Astrocyte (in vitro differentiated cells and primary cell): ENCODE data around the gene RASSF3. TPM values are rescaled to one million over a fixed set of nuclear protein-coding genes. Genes with fewer than 3 reads are reported as not detected.

Experiments used
- DNase-seq: peaks from one replicate; pipeline ENCODE4 v3.0.0-alpha.2; 2010; ENCODE audit warnings: low read depth
- FAIRE-seq: peaks from 2 replicates; lab custom pipeline; 2011; peaks lifted over from hg19 to GRCh38; lab: Jason Lieb, UNC
- H2AFZ ChIP-seq: 2 replicates; pipeline ENCODE4 v1.6.0; 2012; ENCODE audit warnings: low read depth, low read length, inconsistent platforms
- H3K27ac ChIP-seq: 2 replicates; pipeline ENCODE4 v1.5.1; 2011; ENCODE audit warnings: low read depth, low read length, inconsistent platforms
- H3K27me3 ChIP-seq: 2 replicates; pipeline ENCODE4 v1.6.0; 2011; ENCODE audit warnings: low read length, inconsistent platforms; ENCODE audit not compliant: insufficient read depth
- H3K36me3 ChIP-seq: 2 replicates; pipeline ENCODE4 v1.5.1; 2011; ENCODE audit warnings: low read length, inconsistent platforms; ENCODE audit not compliant: insufficient read depth
- H3K4me1 ChIP-seq: 2 replicates; pipeline ENCODE4 v1.5.1; 2011; ENCODE audit warnings: low read length, inconsistent platforms; ENCODE audit not compliant: insufficient read depth
- H3K4me2 ChIP-seq: 2 replicates; pipeline ENCODE4 v1.6.0; 2012; ENCODE audit warnings: low read length, inconsistent platforms
- H3K4me3 ChIP-seq: 2 replicates; pipeline ENCODE4 v1.5.1; 2011; ENCODE audit warnings: low read depth, mild to moderate bottlenecking, low read length, inconsistent platforms; ENCODE audit not compliant: insufficient read depth
- H3K79me2 ChIP-seq: 2 replicates; pipeline ENCODE4 v1.6.0; 2012; ENCODE audit warnings: mild to moderate bottlenecking, low read length, inconsistent platforms; ENCODE audit not compliant: insufficient read depth
- H3K9ac ChIP-seq: 2 replicates; pipeline ENCODE4 v1.6.0; 2012; ENCODE audit warnings: mild to moderate bottlenecking, low read length, inconsistent platforms
- H3K9me3 ChIP-seq: 2 replicates; pipeline ENCODE4 v1.5.1; 2012; ENCODE audit warnings: low read depth, mild to moderate bottlenecking, low read length, inconsistent platforms; ENCODE audit not compliant: insufficient read depth
- H4K20me1 ChIP-seq: 2 replicates; pipeline ENCODE4 v1.6.0; 2012; ENCODE audit warnings: low read length, inconsistent platforms; ENCODE audit not compliant: insufficient read depth
- H3K27ac Mint-ChIP-seq: one replicate; pipeline ENCODE4 v1.8.0; 2021; ENCODE audit warnings: mild to moderate bottlenecking, mixed read lengths; ENCODE audit not compliant: unreplicated experiment
- H3K27me3 Mint-ChIP-seq: one replicate; pipeline ENCODE4 v1.8.0; 2021; ENCODE audit warnings: low read depth, mixed read lengths; ENCODE audit not compliant: unreplicated experiment
- H3K36me3 Mint-ChIP-seq: one replicate; pipeline ENCODE4 v1.8.0; 2021; ENCODE audit warnings: low read depth, mixed read lengths; ENCODE audit not compliant: unreplicated experiment
- H3K4me1 Mint-ChIP-seq: one replicate; pipeline ENCODE4 v1.8.0; 2021; ENCODE audit warnings: low read depth, mixed read lengths; ENCODE audit not compliant: unreplicated experiment
- H3K4me3 Mint-ChIP-seq: one replicate; pipeline ENCODE4 v1.8.0; 2021; ENCODE audit warnings: mild to moderate bottlenecking, moderate library complexity, mixed read lengths; ENCODE audit not compliant: unreplicated experiment
- H3K9me3 Mint-ChIP-seq: one replicate; pipeline ENCODE4 v1.8.0; 2021; ENCODE audit warnings: mild to moderate bottlenecking, mixed read lengths; ENCODE audit not compliant: unreplicated experiment
- EZH2 ChIP-seq: IDR thresholded peaks from 2 replicates; pipeline ENCODE4 v1.6.1; 2012; ENCODE audit warnings: mild to moderate bottlenecking, low read length, inconsistent platforms; ENCODE audit not compliant: insufficient read depth
- total RNA-seq: library from RNA; stranded (reverse); gene quantifications from 2 replicates; pipeline ENCODE4 v1.2.1, GENCODE V29; 2021
- TF ChIP-seq, protein P1 (sequence below): IDR thresholded peaks from 2 replicates; pipeline ENCODE4 v1.5.1; 2011; ENCODE audit warnings: low read depth, mild to moderate bottlenecking, inconsistent platforms, low read length, moderate library complexity; ENCODE audit not compliant: insufficient read depth

Gene RASSF3
- total RNA-seq, 1 donor from 2014 or later, result 18.3 TPM

DNA sequence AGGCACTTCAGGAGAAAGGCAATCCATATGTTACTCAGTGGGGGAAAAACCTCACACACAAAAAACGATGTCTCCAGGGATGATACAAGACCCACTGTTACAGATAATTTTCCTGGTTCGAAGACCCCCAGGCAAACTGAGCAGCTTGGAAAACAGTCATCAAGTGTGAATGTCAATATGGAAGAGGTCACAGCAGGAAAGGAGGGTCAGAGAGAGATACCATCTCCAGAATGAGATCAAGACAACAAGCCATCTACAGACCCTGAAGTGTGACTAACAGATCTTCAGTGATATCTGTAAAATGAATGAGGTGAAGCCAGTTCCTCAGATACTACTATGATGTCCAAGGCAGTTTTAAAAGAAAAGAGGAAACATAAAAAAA lies 120.3 kb downstream of the RASSF3 start:
- H3K36me3 Mint-ChIP-seq, result peaks cover 11% of the 10 kb centered on the region
- no peak for FAIRE-seq
- no peak for DNase-seq
- Histone ChIP-seq H3K9ac (no peak overlapping the region), H3K4me1 (peaks cover 5% of the 10 kb centered on the region), H3K27ac (no peak overlapping the region), H3K79me2 (no peaks in the 10 kb centered on the region), H3K4me3 (no peak overlapping the region), H3K36me3 (no peaks in the 10 kb centered on the region), H3K27me3 (no peaks in the 10 kb centered on the region), H3K9me3 (no peaks in the 10 kb centered on the region), H4K20me1 (no peaks in the 10 kb centered on the region), H3K4me2 (no peak overlapping the region), H2AFZ (no peak overlapping the region)
- peaks cover 3% of the 10 kb centered on the region for H3K4me1 Mint-ChIP-seq
- no peak overlapping the region for H3K27ac Mint-ChIP-seq
- H3K4me3 Mint-ChIP-seq, result no peak overlapping the region
- no peaks in the 10 kb centered on the region for H3K27me3 Mint-ChIP-seq
- TF ChIP-seq, protein P1, sequence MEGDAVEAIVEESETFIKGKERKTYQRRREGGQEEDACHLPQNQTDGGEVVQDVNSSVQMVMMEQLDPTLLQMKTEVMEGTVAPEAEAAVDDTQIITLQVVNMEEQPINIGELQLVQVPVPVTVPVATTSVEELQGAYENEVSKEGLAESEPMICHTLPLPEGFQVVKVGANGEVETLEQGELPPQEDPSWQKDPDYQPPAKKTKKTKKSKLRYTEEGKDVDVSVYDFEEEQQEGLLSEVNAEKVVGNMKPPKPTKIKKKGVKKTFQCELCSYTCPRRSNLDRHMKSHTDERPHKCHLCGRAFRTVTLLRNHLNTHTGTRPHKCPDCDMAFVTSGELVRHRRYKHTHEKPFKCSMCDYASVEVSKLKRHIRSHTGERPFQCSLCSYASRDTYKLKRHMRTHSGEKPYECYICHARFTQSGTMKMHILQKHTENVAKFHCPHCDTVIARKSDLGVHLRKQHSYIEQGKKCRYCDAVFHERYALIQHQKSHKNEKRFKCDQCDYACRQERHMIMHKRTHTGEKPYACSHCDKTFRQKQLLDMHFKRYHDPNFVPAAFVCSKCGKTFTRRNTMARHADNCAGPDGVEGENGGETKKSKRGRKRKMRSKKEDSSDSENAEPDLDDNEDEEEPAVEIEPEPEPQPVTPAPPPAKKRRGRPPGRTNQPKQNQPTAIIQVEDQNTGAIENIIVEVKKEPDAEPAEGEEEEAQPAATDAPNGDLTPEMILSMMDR, result no peak
- no peak for TF ChIP-seq EZH2
- no peaks in the 10 kb centered on the region for H3K9me3 Mint-ChIP-seq

GRCh38 chr12:64731683-64732082 lies 121.4 kb downstream of the RASSF3 start:
- Histone ChIP-seq H3K9me3 (no peaks in the 10 kb centered on the region), H3K27ac (no peak overlapping the region), H4K20me1 (no peaks in the 10 kb centered on the region), H3K4me3 (no peak overlapping the region), H3K27me3 (no peaks in the 10 kb centered on the region), H3K4me1 (peaks cover 5% of the 10 kb centered on the region), H2AFZ (no peak overlapping the region), H3K9ac (no peak overlapping the region), H3K36me3 (no peaks in the 10 kb centered on the region), H3K4me2 (no peak overlapping the region), H3K79me2 (no peaks in the 10 kb centered on the region)
- DNase-seq (no peak), FAIRE-seq (no peak)
- H3K4me3 Mint-ChIP-seq, result no peak overlapping the region
- H3K9me3 Mint-ChIP-seq, result no peaks in the 10 kb centered on the region
- no peaks in the 10 kb centered on the region for H3K27me3 Mint-ChIP-seq
- peaks cover 3% of the 10 kb centered on the region for H3K4me1 Mint-ChIP-seq
- TF ChIP-seq, protein P1, result no peak
- no peak for TF ChIP-seq EZH2
- H3K36me3 Mint-ChIP-seq, result peaks cover 15% of the 10 kb centered on the region
- no peak overlapping the region for H3K27ac Mint-ChIP-seq

DNA sequence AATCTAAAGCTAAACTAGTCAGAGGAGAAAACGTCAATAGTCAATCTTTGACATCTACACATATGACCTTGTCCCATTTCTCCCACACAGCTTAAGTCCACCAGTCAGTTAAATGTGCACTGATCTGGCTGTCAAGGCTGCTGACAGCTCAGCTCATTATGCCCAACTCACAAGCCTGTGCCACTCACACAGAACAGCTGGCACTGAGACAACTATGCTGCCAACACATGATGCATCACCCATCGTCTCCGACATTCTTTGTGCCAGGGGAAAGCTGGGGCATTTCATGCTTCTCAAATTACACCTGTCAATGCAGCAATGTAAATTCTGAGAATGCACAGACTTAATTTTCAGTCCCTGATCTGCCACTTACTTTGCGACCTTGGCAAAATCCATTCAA lies 123.6 kb downstream of the RASSF3 start:
- Mint-ChIP-seq H3K4me3 (no peak overlapping the region), H3K27me3 (no peaks in the 10 kb centered on the region), H3K36me3 (peaks cover 23% of the 10 kb centered on the region), H3K9me3 (no peaks in the 10 kb centered on the region), H3K27ac (no peak overlapping the region), H3K4me1 (peaks cover 5% of the 10 kb centered on the region)
- DNase-seq (no peak), FAIRE-seq (no peak)
- Histone ChIP-seq H3K9ac (no peak overlapping the region), H3K36me3 (peaks cover 1% of the 10 kb centered on the region), H3K4me2 (peak overlapping the region; percentile 2), H3K4me3 (no peak overlapping the region), H3K27ac (no peak overlapping the region), H3K4me1 (peaks cover 5% of the 10 kb centered on the region), H4K20me1 (no peaks in the 10 kb centered on the region), H2AFZ (no peak overlapping the region), H3K9me3 (no peaks in the 10 kb centered on the region), H3K79me2 (no peaks in the 10 kb centered on the region), H3K27me3 (no peaks in the 10 kb centered on the region)
- no peak for TF ChIP-seq EZH2
- TF ChIP-seq, protein P1, result no peak
